ENCODE results near the gene KIF26B.

The KIF26B gene

DNA sequence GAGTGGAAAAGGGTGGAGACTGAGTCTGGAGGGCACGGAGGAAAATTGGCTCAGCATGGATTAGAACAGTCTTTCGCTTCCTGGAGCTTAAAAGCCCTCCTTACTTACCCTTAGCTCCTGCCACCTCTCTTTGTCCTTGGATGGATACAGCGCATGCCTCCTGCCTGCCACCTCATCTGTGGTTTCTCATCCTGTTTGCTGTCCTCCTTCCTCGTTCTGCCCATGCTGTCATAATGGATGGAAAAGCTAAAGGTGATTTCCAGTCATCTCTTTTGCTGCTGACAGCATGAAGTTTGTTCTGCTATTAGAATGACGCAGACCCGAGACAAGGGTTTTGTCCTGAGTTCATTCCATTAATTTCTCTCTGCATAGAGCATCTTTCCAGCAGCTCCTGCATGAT is 425.9 kb downstream of the KIF26B start:
- no peak for DNase-seq

GRCh38 chr1:245582026-245582425 is 427.2 kb downstream of the KIF26B start:
- DNase-seq = no peak

DNA sequence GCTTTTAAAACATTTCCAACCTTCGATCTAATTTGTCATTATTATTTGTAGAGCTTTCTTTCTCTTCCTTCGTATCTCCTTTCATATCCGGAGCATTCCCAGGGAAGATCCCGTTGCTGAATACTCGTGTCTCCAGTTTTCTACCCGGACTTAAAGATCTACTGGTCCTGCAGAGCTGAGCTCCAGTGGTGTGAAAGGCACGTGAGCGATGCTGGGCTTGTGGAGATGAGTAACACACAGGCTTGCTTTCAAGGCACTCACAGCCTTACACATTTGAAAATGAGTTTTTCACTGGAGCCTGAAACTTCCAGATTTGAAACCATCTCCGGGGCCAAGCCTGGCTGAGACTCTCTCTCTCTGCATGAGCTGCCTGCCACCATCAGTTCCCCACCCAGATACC is 428.3 kb downstream of the KIF26B start:
- no peak for DNase-seq

GRCh38 chr1:245583575-245584330 is 429.0 kb downstream of the KIF26B start:
- DNase-seq = no peak

DNA sequence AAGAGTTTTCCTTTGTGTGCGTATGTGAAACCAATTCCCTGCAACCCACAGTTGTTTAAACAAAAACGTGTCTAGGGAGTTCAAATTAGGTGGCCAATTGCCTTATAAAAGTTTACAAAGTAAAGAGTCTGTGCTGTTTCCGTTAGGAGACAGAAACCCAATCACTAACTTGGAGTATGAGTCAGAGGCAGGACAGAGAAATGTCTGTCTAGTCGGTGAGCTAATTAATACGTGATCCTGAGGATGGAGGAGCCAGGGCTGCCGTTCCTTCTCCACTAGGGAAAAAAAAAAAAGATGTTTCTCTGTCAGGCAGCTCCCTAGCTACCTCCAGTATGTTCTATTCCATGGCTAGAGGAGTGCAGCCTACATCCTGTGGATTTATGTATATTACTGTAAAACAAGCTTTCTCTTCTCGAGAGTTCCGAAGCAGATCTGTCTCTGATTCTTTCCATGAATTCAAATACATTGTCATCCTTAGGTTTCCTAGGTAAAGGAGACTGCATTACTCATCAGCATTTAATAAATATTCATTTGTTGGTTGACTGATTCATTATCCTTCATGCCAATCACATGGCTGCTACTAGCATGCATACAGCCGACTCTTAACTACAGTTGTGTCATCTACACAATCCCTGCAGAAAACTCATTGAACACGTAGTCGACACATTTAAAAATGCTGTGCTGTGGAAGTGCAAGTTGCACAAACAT is 430.6 kb downstream of the KIF26B start:
- no peak for DNase-seq

DNA sequence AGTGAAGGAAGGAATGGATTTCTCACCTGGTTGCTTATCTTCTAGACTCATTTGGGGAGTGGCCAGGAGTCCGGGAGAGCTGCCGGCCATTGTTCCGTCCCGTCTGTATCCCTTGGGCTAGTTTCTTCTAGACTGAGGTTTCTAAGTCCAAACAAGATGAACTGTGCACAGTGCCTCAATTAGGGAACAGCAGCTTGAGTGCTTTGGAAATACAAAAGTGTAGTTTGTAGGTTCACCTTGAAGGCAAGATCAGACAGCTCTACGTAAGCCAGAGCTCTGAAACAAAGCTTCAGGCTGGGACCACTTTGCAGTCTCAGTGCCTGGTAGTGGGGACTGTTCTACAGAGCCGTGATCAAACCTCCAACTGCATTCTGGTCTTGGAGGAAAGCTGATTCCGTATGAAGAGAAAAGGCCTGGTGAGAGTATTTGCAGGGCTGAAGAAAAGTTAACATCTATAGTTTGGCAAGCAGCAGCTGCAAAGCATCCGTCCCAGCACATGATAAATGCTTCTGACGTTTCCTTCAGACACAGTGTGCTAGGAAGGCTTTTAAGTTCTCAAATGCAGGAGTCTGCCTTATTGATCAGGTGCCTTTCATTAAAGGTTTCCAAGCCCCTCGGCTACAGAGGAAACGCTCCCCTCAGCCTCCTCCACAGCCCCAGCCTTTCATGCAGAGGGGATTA is 432.8 kb downstream of the KIF26B start:
- DNase-seq = no peak

DNA sequence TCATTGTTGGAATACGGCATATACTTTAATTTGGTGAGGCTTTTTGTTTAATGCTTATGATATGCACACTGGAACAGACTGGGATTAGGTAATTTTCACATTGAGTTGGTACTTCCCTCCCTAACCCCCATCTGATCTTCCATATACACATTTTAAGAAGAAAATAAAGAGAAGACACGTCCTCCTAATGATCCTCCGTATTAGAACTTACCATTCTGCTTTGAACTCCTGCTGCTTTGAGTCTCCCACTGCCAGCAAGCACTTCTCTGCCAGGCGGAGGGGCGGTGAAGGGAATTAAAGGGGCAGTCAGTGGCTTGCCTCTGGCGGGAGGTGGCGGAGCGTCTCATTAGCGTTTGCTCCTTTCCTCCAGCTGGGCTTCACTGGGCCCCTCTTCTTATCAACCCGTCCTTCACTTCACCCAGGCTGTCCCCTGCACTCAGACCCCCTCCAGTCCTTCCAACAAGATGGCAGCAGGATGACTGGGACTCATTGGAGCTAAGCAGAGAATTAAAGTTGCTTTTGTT is 433.4 kb downstream of the KIF26B start:
- DNase-seq = no peak

DNA sequence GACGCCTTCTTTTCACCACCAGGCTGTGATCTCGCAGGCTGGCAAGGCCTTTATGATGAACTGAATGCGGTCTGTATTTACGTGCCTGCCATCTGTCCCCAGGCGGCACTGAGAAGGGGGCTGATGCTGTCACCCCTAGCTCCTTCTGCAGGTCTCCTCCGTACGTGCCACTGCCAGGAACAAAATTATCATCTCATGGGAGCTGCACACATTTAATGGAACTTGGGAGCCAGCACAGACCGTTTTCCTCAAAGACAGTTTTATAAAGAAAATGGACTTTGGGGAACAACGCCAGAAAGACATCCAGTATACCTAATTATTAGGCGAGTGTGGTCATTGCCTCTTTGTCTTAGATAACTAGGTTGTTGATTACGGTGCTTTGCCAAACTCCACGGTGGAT is 434.5 kb downstream of the KIF26B start:
- no peak for DNase-seq

DNA sequence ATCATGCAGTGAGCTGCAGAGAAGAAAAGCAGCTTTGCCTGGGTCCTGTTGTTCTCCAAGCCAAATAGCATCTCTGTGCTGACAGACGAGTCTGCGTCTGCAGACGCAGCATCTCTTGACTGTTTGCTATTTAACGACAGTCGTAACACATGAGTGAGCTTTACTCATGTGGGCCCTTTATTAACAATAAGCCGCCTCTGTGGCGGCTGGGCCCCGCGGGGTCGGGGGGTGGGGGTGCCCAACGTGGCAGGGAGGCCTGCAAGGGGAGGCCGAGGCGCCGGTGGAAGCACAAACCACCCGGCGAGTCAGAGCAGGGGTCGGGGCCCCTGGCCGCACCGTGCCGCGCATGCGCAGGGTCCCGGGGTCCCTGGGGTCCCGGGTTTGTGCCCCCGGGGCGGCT is 435.1 kb downstream of the KIF26B start:
- no peak for DNase-seq

- no peak for DNase-seq
These were observed 435.9 kb downstream of the KIF26B start for GRCh38 chr1:245590726-245591125.

DNA sequence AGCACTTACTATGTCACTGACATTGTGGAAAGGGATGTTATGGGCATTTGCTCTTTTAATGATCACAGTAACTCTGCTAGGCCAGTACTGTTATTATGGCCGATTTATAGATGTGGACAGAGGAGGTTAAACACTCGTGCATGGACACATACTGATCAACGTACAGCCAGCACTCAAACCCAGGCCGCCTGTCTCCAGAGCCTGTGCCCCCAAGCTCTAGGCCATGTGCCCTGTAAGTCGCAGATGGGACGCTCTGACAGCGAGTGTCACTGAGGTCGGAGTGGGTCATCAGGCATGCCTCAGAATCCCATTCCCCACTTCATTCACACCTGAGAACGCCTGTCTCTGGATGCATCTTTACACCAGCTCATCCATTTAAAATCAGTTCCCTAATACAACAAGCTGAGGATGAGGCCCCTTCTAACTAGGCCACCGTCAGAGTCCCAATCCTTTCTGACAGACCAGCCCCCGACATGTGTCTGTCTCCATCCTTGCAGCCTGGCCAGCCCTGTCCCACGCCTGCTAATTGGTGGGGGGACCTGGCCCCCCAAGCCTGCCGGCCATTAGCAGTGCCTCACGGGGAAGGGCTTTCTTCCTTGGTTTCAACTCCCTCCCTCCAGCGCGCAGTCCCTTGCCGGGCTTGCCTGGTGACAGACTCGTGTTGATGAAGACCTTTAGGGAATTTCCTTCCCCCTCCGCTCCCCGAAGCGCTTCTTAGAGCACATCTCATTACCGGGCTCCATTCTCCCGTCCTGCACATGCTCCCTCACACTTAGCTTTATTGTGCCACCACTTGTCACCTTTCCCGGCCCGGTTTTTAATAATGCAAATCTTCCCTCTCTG is 436.8 kb downstream of the KIF26B start:
- DNase-seq = no peak

DNA sequence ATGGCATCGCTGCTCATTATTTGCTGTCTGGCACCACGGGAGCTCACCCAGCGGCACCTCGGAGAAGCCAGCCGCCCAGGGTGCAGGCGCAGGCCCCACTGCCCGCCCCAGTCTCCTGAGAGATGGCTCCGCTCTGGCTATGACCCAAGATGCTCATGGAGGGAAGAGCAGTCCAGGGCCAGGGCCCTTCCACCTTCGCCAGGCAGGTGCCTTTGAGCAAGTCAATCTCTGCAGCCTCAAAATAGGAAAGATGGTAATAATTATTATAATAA is 437.3 kb downstream of the KIF26B start:
- no peak for DNase-seq

DNA sequence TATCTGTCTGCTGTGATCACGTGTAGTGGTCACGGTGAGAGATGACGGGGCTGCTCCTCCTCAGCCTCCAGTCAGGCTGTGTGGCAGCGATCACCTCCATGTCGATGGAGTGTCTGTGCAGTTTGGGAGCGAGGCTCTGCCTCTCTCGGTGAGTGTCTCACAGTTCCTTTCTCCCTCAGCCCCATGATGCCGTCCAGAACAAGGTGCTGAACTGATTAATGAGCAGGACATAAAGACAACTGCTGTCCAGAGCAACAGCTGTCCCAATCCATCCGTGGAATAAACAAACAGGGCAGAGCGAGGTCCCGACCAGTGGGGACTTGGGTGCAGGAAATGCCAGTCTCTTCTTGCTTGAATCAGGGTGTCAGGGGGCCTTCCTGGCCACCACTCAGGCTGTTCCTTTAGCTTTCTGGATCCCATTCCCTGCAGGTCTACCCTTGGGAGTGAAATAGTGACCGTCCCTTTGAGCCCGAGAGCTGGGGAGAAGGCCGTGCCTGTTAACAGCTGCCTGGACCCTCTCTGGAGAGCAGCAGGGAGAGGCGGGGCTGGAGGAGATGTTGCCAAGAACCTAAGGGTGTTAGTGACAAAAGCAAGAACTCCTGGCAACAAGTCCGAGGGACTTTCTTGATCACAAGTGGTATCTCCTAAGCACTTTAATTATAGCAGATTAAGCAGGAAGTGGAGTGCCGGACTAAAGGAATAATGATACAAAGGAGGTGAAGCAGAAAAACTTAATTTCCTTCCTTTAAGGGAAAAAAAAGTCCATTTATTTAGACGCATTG is 443.9 kb downstream of the KIF26B start:
- DNase-seq = no peak

GRCh38 chr1:245599371-245600174 is 444.8 kb downstream of the KIF26B start:
- no peak for DNase-seq

GRCh38 chr1:245600658-245601057 is 445.9 kb downstream of the KIF26B start:
- no peak for DNase-seq

DNA sequence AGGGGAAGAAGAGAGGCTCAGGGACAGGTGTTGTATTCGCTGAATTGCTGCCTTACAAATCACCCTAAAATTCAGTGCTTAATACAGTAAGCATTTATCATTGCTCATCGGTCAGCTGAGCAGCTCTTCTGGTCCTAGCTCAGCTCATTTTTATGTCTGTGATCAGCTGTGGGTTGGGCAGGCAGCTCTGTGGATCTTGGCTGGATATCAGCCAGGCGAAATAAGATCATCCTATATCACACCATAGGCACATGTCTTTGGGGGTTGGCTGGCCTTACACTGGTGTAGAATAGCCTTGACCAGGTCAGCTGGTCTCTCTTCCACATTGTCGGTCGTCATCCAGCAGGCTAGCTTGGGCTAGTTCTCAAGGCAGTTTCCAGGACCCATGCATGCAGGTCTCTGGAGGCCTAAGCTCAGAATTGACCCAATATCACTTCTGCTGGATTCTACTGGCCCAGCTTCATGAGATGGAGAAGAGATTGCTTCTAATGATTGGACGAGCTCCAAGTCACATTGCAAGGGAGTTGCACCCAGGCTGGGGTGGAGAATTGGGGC is 448.6 kb downstream of the KIF26B start:
- no peak for DNase-seq

GRCh38 chr1:245604979-245605378 is 450.2 kb downstream of the KIF26B start:
- no peak for DNase-seq

GRCh38 chr1:245605480-245606156 is 450.8 kb downstream of the KIF26B start:
- DNase-seq = no peak

DNA sequence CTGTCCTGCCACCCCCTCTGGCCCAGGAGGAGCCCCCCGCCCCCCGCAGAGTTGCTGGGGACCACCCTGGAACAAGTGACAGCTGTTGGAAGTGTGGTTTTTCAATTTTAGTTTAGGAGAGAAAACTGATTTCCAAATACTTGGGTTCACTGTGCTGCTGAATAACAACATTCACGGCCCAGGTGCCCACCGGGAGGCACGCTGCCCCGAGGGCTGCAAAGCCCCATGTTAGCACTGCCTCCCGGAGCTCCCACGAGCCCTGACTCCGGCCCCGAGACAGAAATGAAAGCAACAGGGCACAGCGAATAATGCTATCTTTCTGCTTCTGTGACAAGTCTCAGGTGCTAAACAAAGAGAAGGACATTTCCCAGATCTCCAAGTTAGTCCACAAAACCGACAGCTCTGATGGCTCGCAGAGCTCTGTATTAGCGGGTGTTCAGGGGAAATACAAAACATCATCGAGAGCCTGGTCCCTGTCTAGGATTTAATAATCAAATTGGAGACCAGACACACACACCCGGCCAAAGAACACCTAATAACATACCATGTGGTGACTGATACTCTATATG is 451.5 kb downstream of the KIF26B start:
- no peak for DNase-seq

- no peak for DNase-seq
These were observed 453.5 kb downstream of the KIF26B start for GRCh38 chr1:245608271-245608670.
